Karpas-422 (cell line): ENCODE measurements around the gene FBXO24. TPM values are rescaled to one million over a fixed set of nuclear protein-coding genes. Genes with fewer than 3 reads are reported as not detected.

ENCODE experiments used
- DNase-seq: peaks from one replicate; pipeline ENCODE4 v3.0.0-alpha.2; 2015
- H2AFZ ChIP-seq: fragments of 200-600 bp; sonication (generic); 2 replicates; pipeline ENCODE4 v1.6.1; 2014; ENCODE audit warnings: antibody characterized with exemption, low read length, mixed read lengths
- H3K27ac ChIP-seq: fragments of 200-600 bp; sonication (generic); 2 replicates; pipeline ENCODE4 v1.5.1; 2014; ENCODE audit warnings: mild to moderate bottlenecking, low read length, moderate library complexity
- H3K27me3 ChIP-seq: fragments of 200-600 bp; sonication (generic); 2 replicates; pipeline ENCODE4 v1.6.1; 2014; ENCODE audit warnings: low read length, mixed read lengths
- H3K36me3 ChIP-seq: fragments of 200-600 bp; sonication (generic); 2 replicates; pipeline ENCODE4 v1.6.1; 2014; ENCODE audit warnings: low read length, mixed read lengths; ENCODE audit not compliant: insufficient read depth
- H3K4me1 ChIP-seq: fragments of 200-600 bp; sonication (generic); 2 replicates; pipeline ENCODE4 v1.6.1; 2014; ENCODE audit warnings: mild to moderate bottlenecking, low read length, mixed read lengths
- H3K4me2 ChIP-seq: fragments of 200-600 bp; sonication (generic); 2 replicates; pipeline ENCODE4 v1.6.1; 2014; ENCODE audit warnings: low read length, low read depth, mild to moderate bottlenecking; ENCODE audit not compliant: poor library complexity, severe bottlenecking
- H3K4me3 ChIP-seq: fragments of 200-600 bp; sonication (generic); 2 replicates; pipeline ENCODE4 v1.5.1; 2014; ENCODE audit warnings: mild to moderate bottlenecking, antibody characterized with exemption, low read length, mixed read lengths
- H3K79me2 ChIP-seq: fragments of 200-600 bp; sonication (generic); 2 replicates; pipeline ENCODE4 v1.6.1; 2014; ENCODE audit warnings: mild to moderate bottlenecking, low read length, mixed read lengths
- H3K9ac ChIP-seq: fragments of 200-600 bp; sonication (generic); 2 replicates; pipeline ENCODE4 v1.6.0; 2014; ENCODE audit warnings: low read length
- H3K9me2 ChIP-seq: fragments of 200-600 bp; sonication (generic), shearing (Covaris generic); replicated peaks from 2 replicates; pipeline ENCODE4 v1.6.0; 2014; ENCODE audit warnings: mild to moderate bottlenecking, low read length, moderate library complexity; ENCODE audit not compliant: insufficient read depth
- H3K9me3 ChIP-seq: fragments of 300-700, 200-600 bp; sonication (generic); 2 replicates; pipeline ENCODE4 v1.6.1; 2014; ENCODE audit warnings: low read length, mixed read lengths
- H4K20me1 ChIP-seq: fragments of 200-600 bp; sonication (generic); 2 replicates; pipeline ENCODE4 v1.6.1; 2014; ENCODE audit warnings: mild to moderate bottlenecking, antibody characterized with exemption, low read length, low read depth; ENCODE audit not compliant: insufficient read depth
- total RNA-seq: library from RNA; depleted of rRNA; stranded (reverse); fragments of >200 nt; shearing (Covaris generic); gene quantifications from 2 replicates; pipeline ENCODE4 v1.2.3, GENCODE V29; 2014; ENCODE audit warnings: low replicate concordance

The FBXO24 gene
- total RNA-seq, 1 experiment from 2014 or later: not detected

- Histone ChIP-seq H3K9ac (peak within 1 kb of the TSS; percentile 66), H3K4me1 (peaks cover 9% of the 10 kb centered on the region), H3K9me2 (no peaks in the 10 kb centered on the region), H2AFZ (peak within 1 kb of the TSS; percentile 67; the same call in 1 of the 2 replicates), H3K4me3 (peak within 1 kb of the TSS; percentile 63), H3K79me2 (no peaks in the 10 kb centered on the region), H3K27me3 (no peaks in the 10 kb centered on the region), H3K4me2 (peak within 1 kb of the TSS; percentile 73), H3K9me3 (no peaks in the 10 kb centered on the region), H4K20me1 (no peaks in the 10 kb centered on the region), H3K36me3 (no peaks in the 10 kb centered on the region), H3K27ac (peak within 1 kb of the TSS; percentile 64)
- peak; percentile 99 for DNase-seq
Measured at GRCh38 chr7:100611983-100612729, 26.0 kb downstream of the FBXO24 start, which contains the start of gene MOSPD3. MOSPD3 (plus strand) TSS chr7:100612540; CDS start chr7:100612792, 252 bp downstream.

GRCh38 chr7:100612730-100613390, 26.7 kb downstream of the FBXO24 start:
- H3K27me3 ChIP-seq: no peaks in the 10 kb centered on the region
- no peaks in the 10 kb centered on the region for H4K20me1 ChIP-seq
- peak overlapping the region; percentile 50; the same call in 1 of the 2 replicates for H2AFZ ChIP-seq
- H3K79me2 ChIP-seq: no peaks in the 10 kb centered on the region
- peak overlapping the region; percentile 73 for H3K4me2 ChIP-seq
- H3K4me3 ChIP-seq: peak overlapping the region; percentile 63
- no peak overlapping the region for H3K27ac ChIP-seq
- H3K36me3 ChIP-seq: no peaks in the 10 kb centered on the region
- peaks cover 9% of the 10 kb centered on the region for H3K4me1 ChIP-seq
- no peak for DNase-seq
- peak overlapping the region; percentile 66 for H3K9ac ChIP-seq
- no peaks in the 10 kb centered on the region for H3K9me2 ChIP-seq
- H3K9me3 ChIP-seq: no peaks in the 10 kb centered on the region

- Histone ChIP-seq H3K4me3 (peak overlapping the region; percentile 63; the same call in 1 of the 2 replicates), H3K36me3 (no peaks in the 10 kb centered on the region), H3K27ac (no peak overlapping the region)
Measured at GRCh38 chr7:100613412-100614175, 27.5 kb downstream of the FBXO24 start.

GRCh38 chr7:100614308-100614861, 28.3 kb downstream of the FBXO24 start:
- no peaks in the 10 kb centered on the region for H3K9me2 ChIP-seq
- peaks cover 9% of the 10 kb centered on the region for H3K4me1 ChIP-seq
- H2AFZ ChIP-seq: no peak overlapping the region
- H3K4me2 ChIP-seq: no peak overlapping the region
- no peak overlapping the region for H3K4me3 ChIP-seq
- no peak overlapping the region for H3K9ac ChIP-seq
- DNase-seq: no peak
- H3K36me3 ChIP-seq: no peaks in the 10 kb centered on the region
- no peak overlapping the region for H3K27ac ChIP-seq
- no peaks in the 10 kb centered on the region for H3K9me3 ChIP-seq
- H4K20me1 ChIP-seq: no peaks in the 10 kb centered on the region
- H3K79me2 ChIP-seq: no peaks in the 10 kb centered on the region
- H3K27me3 ChIP-seq: no peaks in the 10 kb centered on the region

More at GRCh38 chr7:100613412-100614175, 27.5 kb downstream of the FBXO24 start:
- H3K9me2 ChIP-seq: no peaks in the 10 kb centered on the region
- H2AFZ ChIP-seq: no peak overlapping the region
- no peaks in the 10 kb centered on the region for H3K27me3 ChIP-seq
- H3K4me1 ChIP-seq: peaks cover 9% of the 10 kb centered on the region
- peak overlapping the region; percentile 66 for H3K9ac ChIP-seq
- H3K79me2 ChIP-seq: no peaks in the 10 kb centered on the region
- no peaks in the 10 kb centered on the region for H3K9me3 ChIP-seq
- DNase-seq: no peak
- H3K4me2 ChIP-seq: peak overlapping the region; percentile 73
- no peaks in the 10 kb centered on the region for H4K20me1 ChIP-seq

- no peak overlapping the region for H3K4me3 ChIP-seq
- H2AFZ ChIP-seq: no peak overlapping the region
- no peaks in the 10 kb centered on the region for H4K20me1 ChIP-seq
- no peak overlapping the region for H3K4me2 ChIP-seq
- no peaks in the 10 kb centered on the region for H3K27me3 ChIP-seq
- no peaks in the 10 kb centered on the region for H3K9me3 ChIP-seq
- H3K79me2 ChIP-seq: no peaks in the 10 kb centered on the region
- peaks cover 10% of the 10 kb centered on the region for H3K4me1 ChIP-seq
- no peaks in the 10 kb centered on the region for H3K9me2 ChIP-seq
- H3K27ac ChIP-seq: no peak overlapping the region
- no peak for DNase-seq
- no peaks in the 10 kb centered on the region for H3K36me3 ChIP-seq
- H3K9ac ChIP-seq: no peak overlapping the region
Measured at GRCh38 chr7:100620239-100620638, 34.1 kb downstream of the FBXO24 start.

- no peak overlapping the region for H3K9ac ChIP-seq
- no peak overlapping the region for H2AFZ ChIP-seq
- H3K9me3 ChIP-seq: no peaks in the 10 kb centered on the region
- H3K27ac ChIP-seq: no peak overlapping the region
- no peak overlapping the region for H3K4me2 ChIP-seq
- no peaks in the 10 kb centered on the region for H3K9me2 ChIP-seq
- DNase-seq: no peak
- H3K79me2 ChIP-seq: no peaks in the 10 kb centered on the region
- H4K20me1 ChIP-seq: no peaks in the 10 kb centered on the region
- no peaks in the 10 kb centered on the region for H3K27me3 ChIP-seq
- H3K4me3 ChIP-seq: no peak overlapping the region
- H3K4me1 ChIP-seq: peaks cover 10% of the 10 kb centered on the region
- no peaks in the 10 kb centered on the region for H3K36me3 ChIP-seq
Measured at GRCh38 chr7:100620804-100621203, 34.7 kb downstream of the FBXO24 start.

GRCh38 chr7:100621554-100621953, 35.4 kb downstream of the FBXO24 start:
- Histone ChIP-seq H4K20me1 (no peaks in the 10 kb centered on the region), H3K36me3 (no peaks in the 10 kb centered on the region), H3K79me2 (no peaks in the 10 kb centered on the region), H2AFZ (no peak overlapping the region), H3K9ac (no peak overlapping the region), H3K4me2 (no peak overlapping the region), H3K27ac (no peak overlapping the region), H3K4me3 (no peak overlapping the region), H3K9me3 (no peaks in the 10 kb centered on the region), H3K4me1 (peaks cover 13% of the 10 kb centered on the region), H3K9me2 (no peaks in the 10 kb centered on the region), H3K27me3 (no peaks in the 10 kb centered on the region)
- no peak for DNase-seq
